Effector memory CD4-positive, alpha-beta T cell (primary cell): Measurements from ENCODE around the gene RHBDL2.

Experiments
- DNase-seq, 3 donors: peaks; one replicate each; pipeline ENCODE4 v3.0.0-alpha.2; 2020
- H3K27ac ChIP-seq: 2 replicates; pipeline ENCODE4 v1.7.0; 2013; ENCODE audit warnings: mild to moderate bottlenecking, low read length, moderate library complexity; ENCODE audit not compliant: insufficient read depth, poor library complexity, severe bottlenecking
- H3K27me3 ChIP-seq: replicated peaks from 2 replicates; pipeline ENCODE4 v1.7.0; 2013; ENCODE audit warnings: mild to moderate bottlenecking, low read length; ENCODE audit not compliant: insufficient read depth, control insufficient read depth, poor library complexity, severe bottlenecking
- H3K36me3 ChIP-seq: 2 replicates; pipeline ENCODE4 v1.7.0; 2013; ENCODE audit warnings: mild to moderate bottlenecking, low read length, moderate library complexity; ENCODE audit not compliant: control insufficient read depth, insufficient read depth
- H3K4me1 ChIP-seq: 2 replicates; pipeline ENCODE4 v1.7.0; 2013; ENCODE audit warnings: low read length, mild to moderate bottlenecking; ENCODE audit not compliant: control insufficient read depth, insufficient read depth, poor library complexity, severe bottlenecking
- H3K4me3 ChIP-seq: 2 replicates; pipeline ENCODE4 v1.7.0; 2013; ENCODE audit warnings: low read length, low read depth, mild to moderate bottlenecking; ENCODE audit not compliant: insufficient read depth, poor library complexity, severe bottlenecking
- H3K9me3 ChIP-seq: 2 replicates; pipeline ENCODE4 v1.7.0; 2013; ENCODE audit warnings: mild to moderate bottlenecking, low read length, moderate library complexity; ENCODE audit not compliant: control insufficient read depth

The RHBDL2 gene

DNA sequence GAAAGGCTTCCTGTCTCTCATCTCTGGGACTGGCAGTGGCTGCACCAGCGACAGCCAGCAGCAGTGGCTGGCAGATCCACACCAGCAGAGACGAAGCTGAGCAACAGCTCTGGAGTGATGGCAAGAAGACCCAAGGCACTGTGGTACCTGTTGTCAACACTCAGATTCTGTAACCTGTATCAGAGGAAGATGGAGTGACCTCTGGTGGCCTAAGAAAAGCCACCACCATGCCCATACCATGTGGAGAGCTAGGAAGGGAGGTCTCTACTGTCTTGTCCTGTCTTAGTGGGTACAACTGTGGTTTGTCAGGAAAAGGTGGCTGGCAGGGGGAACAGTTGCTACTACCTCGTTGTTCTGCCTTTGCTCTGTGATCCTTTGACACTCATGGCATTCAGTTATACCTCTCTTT is 22.5 kb upstream of the RHBDL2 start:
- H3K4me3 ChIP-seq = no peak overlapping the region
- H3K27ac ChIP-seq = no peak overlapping the region
- H3K27me3 ChIP-seq = no peaks in the 10 kb centered on the region
- H3K36me3 ChIP-seq = no peaks in the 10 kb centered on the region
- H3K4me1 ChIP-seq = no peaks in the 10 kb centered on the region
- no peaks in the 10 kb centered on the region for H3K9me3 ChIP-seq
- DNase-seq = no peak

DNA sequence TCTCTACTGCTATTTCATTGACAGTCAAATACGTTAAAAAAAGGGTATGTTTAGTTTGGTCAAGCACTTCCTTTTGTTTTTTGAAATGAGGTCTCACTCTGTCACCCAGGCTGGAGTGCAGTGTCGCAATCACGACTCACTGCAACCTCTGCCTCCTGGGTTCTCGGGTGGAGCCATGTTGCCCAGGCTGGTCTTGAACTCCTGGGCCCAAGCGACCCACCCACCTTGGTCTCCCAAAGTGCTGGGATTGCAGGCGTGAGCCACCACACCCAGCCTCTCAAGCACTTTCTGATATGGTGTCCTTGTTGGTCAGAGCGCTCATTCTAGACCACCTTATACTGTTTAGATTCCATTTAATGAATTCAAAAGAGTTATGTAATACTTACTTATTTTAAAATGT is 20.9 kb upstream of the RHBDL2 start:
- no peaks in the 10 kb centered on the region for H3K27me3 ChIP-seq
- DNase-seq = no peak
- H3K4me3 ChIP-seq = no peak overlapping the region
- H3K9me3 ChIP-seq = no peaks in the 10 kb centered on the region
- H3K36me3 ChIP-seq = no peaks in the 10 kb centered on the region
- H3K27ac ChIP-seq = no peak overlapping the region
- H3K4me1 ChIP-seq = no peaks in the 10 kb centered on the region

DNA sequence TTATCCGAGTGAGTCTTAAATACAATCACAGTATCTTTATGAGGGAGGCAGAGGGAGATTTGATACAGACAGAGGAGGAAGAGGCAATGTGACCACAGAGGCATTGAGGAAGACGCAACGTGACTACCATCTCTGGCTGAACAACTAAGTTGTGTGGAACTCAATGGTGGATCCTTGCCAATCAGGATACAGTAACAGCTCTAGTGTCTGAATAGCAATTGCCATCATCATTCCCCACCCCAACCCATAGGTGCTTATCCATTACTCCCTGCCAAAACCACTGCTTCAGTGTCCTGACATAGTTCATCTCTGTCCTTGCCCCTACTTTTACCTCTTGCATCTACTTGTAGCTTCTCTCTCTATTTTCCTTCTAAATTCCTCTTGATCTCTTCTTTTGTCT is 20.5 kb upstream of the RHBDL2 start:
- H3K4me3 ChIP-seq = no peak overlapping the region
- H3K27ac ChIP-seq = no peak overlapping the region
- H3K4me1 ChIP-seq = no peaks in the 10 kb centered on the region

DNA sequence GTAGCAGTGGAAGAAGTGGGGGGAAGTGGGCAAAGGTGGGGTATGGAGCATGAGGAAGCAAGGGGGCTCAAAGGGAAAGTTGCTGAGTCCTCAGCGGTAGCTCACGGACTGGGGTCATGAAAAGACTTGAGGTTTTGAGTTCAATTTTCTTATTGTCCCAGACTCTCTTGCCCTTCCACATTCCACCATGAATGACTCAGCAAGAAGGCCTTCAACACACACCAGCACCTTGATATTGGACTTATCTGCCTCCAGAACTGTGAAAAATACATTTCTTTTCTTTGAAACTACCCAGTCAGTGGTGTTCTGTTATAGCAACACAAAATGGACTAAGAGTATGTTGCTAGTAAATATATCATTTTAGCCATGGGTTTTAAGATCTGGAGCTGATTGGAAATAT is 17.3 kb upstream of the RHBDL2 start:
- Histone ChIP-seq H3K27ac (no peak overlapping the region), H3K9me3 (no peaks in the 10 kb centered on the region), H3K4me1 (no peaks in the 10 kb centered on the region), H3K36me3 (no peaks in the 10 kb centered on the region), H3K27me3 (no peaks in the 10 kb centered on the region), H3K4me3 (no peak overlapping the region)
- DNase-seq = no peak

More for the DNA sequence above, 20.5 kb upstream of the RHBDL2 start:
- no peaks in the 10 kb centered on the region for H3K9me3 ChIP-seq
- H3K36me3 ChIP-seq = no peaks in the 10 kb centered on the region
- no peak for DNase-seq
- H3K27me3 ChIP-seq = no peaks in the 10 kb centered on the region

DNA sequence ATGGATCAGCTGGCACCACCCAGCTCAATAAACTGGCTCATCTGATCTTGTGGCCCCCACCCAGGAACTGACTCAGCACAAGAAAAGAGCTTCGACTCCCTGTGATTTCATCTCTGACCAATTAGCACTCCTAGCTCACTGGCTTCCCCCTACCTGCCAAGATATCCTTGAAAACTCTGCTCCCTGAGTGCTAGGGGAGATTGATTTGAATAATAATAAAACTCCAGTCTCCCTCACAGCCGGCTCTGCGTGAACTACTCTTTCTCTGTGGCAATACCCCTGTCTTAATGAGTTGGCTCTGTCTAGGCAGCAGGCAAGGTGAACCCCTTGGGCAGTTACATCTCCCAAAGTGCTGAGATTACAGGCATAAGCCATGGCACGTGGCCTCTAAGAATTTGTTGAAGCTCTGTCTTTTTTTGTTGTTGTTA is 11.8 kb upstream of the RHBDL2 start:
- Histone ChIP-seq H3K9me3 (no peaks in the 10 kb centered on the region), H3K27me3 (no peaks in the 10 kb centered on the region), H3K4me1 (no peaks in the 10 kb centered on the region), H3K27ac (no peak overlapping the region), H3K4me3 (no peak overlapping the region), H3K36me3 (no peaks in the 10 kb centered on the region)
- no peak for DNase-seq

DNA sequence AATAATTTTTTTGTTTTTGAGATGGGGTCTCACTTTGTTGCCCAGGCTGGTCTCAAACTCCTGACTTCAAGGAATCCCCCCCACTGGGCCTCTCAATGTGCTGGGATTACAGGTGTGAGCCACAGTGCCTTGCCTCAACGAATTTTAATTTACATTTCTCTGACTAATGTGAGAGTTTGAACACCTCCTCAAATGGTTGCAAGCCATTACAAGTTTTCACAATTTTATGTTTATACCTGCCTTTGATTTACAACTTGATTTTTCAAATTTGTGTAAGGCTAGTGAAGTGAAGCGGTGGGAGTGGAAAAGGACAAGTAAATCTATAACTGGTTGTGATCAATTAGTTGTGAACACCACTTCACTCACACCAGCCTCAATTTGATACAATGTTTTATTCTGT is 8.9 kb upstream of the RHBDL2 start:
- Histone ChIP-seq H3K27me3 (no peaks in the 10 kb centered on the region), H3K4me3 (no peak overlapping the region), H3K9me3 (no peaks in the 10 kb centered on the region), H3K36me3 (no peaks in the 10 kb centered on the region), H3K27ac (no peak overlapping the region), H3K4me1 (no peaks in the 10 kb centered on the region)
- DNase-seq = no peak

DNA sequence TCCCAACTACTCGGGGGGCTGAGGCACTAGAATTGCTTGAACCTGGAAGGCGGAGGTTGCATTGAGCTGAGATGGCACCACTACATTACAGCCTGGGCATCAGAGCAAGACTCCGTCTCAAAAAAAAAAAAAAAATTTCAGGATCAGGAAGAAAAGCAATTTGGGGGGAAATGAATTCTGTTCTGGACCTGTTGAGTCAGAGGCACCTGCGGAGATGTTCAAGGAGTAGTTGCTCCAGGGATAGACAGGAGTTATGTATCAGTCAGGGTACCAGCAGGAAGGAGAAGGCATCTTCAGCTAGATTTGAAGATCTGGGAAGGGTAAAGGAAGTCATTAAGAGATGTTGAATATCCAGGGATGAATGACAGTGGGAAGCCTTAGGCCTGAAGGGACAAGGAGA is 2.9 kb upstream of the RHBDL2 start:
- H3K36me3 ChIP-seq = no peaks in the 10 kb centered on the region
- H3K4me1 ChIP-seq = no peaks in the 10 kb centered on the region
- no peak for DNase-seq
- no peaks in the 10 kb centered on the region for H3K9me3 ChIP-seq
- H3K27me3 ChIP-seq = no peaks in the 10 kb centered on the region
- H3K4me3 ChIP-seq = no peak overlapping the region
- H3K27ac ChIP-seq = no peak overlapping the region

DNA sequence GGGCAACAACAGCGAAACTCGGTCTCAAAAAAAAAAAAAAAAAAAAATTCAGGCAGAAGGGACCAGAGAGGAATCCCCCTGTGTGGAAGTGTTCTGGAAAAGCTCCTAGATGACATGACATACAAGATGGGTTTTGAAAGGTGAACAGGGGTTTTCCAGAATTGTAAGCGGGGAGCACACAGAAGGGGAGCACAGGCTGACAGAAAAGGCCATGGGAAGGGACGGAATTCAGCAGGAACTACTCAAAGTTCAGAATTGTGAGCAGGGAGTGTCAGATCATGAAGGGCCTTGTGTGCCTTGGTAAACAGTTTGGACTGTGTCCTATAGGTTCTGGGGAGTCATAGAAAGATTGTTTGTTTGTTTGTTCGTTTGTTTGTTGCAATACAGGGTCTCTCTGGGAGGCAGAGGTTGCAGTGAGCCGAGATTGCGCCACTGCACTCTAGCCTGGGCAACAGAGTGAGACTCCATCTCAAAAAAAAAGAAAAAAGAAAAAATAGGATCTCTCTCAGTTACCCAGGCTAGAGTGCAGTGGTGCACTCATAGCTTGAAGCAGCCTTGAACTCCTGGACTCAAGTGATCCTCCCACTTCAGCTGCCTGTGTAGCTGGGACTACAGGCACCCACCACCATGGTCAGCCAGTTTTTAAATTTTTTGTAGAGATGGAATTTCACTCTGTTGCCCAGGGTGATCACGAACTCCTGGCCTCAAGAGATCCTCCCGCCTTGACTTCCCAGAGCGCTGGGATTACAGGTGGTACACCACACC is 1.2 kb upstream of the RHBDL2 start:
- H3K36me3 ChIP-seq = no peaks in the 10 kb centered on the region
- H3K4me3 ChIP-seq = no peak overlapping the region
- no peaks in the 10 kb centered on the region for H3K27me3 ChIP-seq
- no peaks in the 10 kb centered on the region for H3K9me3 ChIP-seq
- no peaks in the 10 kb centered on the region for H3K4me1 ChIP-seq
- no peak overlapping the region for H3K27ac ChIP-seq
- DNase-seq = no peak

DNA sequence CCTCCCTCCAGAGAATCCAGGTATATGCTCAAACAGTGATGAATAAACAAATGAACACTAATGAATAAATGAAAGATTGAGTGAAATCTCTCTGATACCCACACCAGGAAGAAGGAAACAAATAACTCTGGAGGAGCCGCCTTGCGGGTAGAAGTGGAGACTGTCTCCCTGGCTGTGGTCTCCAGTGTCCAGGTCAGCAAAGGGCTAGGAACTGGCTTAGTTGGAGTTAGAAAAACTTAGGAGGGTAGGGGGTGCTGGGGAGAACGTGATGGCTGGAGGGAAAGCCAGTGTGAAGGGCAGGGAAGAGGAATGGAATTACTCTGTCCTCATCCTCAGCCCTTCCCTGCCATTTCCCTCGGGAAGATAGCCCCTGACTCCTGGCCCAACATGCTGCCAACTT is 537 bp downstream of the RHBDL2 start:
- no peak for DNase-seq
- H3K27me3 ChIP-seq = no peaks in the 10 kb centered on the region
- no peak overlapping the region for H3K4me3 ChIP-seq
- no peak overlapping the region for H3K27ac ChIP-seq
- H3K36me3 ChIP-seq = no peaks in the 10 kb centered on the region
- no peaks in the 10 kb centered on the region for H3K4me1 ChIP-seq
- no peaks in the 10 kb centered on the region for H3K9me3 ChIP-seq

DNA sequence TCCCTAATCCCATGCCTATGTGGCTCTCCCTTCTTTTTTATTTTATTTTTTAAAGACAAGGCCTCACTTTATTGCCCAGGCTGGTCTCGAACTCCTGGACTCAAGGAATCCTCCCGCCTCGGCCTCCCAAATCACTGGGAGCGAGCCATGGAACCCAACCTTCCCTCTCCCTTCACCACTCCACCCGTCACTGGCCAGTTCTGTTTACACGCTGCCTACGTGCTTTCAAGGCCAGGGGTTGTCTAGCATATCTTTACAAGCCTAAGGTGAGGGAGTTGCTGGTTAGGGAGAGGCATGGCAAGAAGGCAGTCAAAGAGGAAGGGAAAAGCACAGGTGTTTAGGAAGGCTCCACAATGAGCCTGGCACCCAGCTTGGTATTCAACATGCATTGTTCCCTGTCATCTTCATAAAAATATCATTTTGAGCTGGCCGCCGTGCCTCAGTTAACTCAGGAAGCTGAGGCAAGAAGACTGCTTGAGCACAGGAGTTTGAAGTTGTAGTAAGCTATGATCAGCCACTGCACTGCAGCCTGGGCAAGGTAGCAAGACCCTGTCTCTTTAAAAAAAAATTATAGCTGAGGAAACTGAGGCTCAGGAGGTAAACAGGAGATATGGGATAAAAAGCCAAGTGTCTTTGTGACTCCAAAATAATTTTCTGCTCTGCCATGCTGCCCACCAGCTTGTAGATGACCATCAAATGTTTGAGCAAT is 1.1 kb downstream of the RHBDL2 start:
- H3K4me1 ChIP-seq = no peaks in the 10 kb centered on the region
- no peak for DNase-seq
- no peak overlapping the region for H3K4me3 ChIP-seq
- no peak overlapping the region for H3K27ac ChIP-seq
- H3K36me3 ChIP-seq = no peaks in the 10 kb centered on the region
- H3K9me3 ChIP-seq = no peaks in the 10 kb centered on the region
- H3K27me3 ChIP-seq = no peaks in the 10 kb centered on the region
